K562 (cell line): ENCODE data around the gene ACTN1. TPM values are rescaled to one million over a fixed set of nuclear protein-coding genes. Genes with fewer than 3 reads are reported as not detected.

Experiments
- CHD7 ChIP-seq: fragments of 200-600 bp; sonication (generic); IDR thresholded peaks from one replicate; pipeline ENCODE4 v1.6.1; 2012; ENCODE audit warnings: mild to moderate bottlenecking, low read depth, low read length, inconsistent platforms
- ZKSCAN1 ChIP-seq: fragments of 150-350 bp; IDR thresholded peaks from 2 replicates; pipeline ENCODE4 v1.6.1; 2016; ENCODE audit warnings: low read depth, low read length
- ZNF175 ChIP-seq: fragments of 200-800 bp; sonication (Bioruptor generic); IDR thresholded peaks from 2 replicates; pipeline ENCODE4 v1.6.1; 2016; ENCODE audit warnings: low read depth, mild to moderate bottlenecking, missing genetic modification characterization, missing compliant biosample characterization
- ZNF655 ChIP-seq: fragments of 250-450 bp; sonication (Bioruptor Pico); IDR thresholded peaks from 2 replicates; pipeline ENCODE4 v1.5.0; 2021
- polyA plus RNA-seq, 8 experiments: library from polyadenylated mRNA; depleted of rRNA in 4 of 8; stranded (reverse) in 5 of 8; unstranded in 3 of 8; fragments of >200 nt; fragmentation: Nextera tagmentation in 2 of 8; fragmentation: Illumina TruSeq in 1 of 8; extraction: Ambion mirVana in 2 of 8; extraction: Trizol in 1 of 8; gene quantifications; 2 replicates each; pipeline versions ENCODE4 v1.2.1 to v1.2.3, GENCODE V29; 2011 to 2014; ENCODE audit warnings: inconsistent platforms in 1 of 8, missing spikeins in 1 of 8
- total RNA-seq, 7 experiments: library from RNA; depleted of rRNA in 6 of 7; stranded (reverse); fragments of >200 nt in 6 of 7; fragmentation: Illumina TruSeq in 2 of 7; extraction: Trizol in 2 of 7; gene quantifications; 2 replicates each; pipeline versions ENCODE4 v1.2.1 to v1.2.3, GENCODE V29; 2011 to 2021; ENCODE audit warnings: low replicate concordance in 1 of 7

Gene ACTN1
- total and polyA plus RNA-seq, 9 of the 15 experiments (the other 6 are each of a cell fraction or from before 2014, with no cell fraction given): 2.2 to 67.7 (median 34.5) TPM

DNA sequence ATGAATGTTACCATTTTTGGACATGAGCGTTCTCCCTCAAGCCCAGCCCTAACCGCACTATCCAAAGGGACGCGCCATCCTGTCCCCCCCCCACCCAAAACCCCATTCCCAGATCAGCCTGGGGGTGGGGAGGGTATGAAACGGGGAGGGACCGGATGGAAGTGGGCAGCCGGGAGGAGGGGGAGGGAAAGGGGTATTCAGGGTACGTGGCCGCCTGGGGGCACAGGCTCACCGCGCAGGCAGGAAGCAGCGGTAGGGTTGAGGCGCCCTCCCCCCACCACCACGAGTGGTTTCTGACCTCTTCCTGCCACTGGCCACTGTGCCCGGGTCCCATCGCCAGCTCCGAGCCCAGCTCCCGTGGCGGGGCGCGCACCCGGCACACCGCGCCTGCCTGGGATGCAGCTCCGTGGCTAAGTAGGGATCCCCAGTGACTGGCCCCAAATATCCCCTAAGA is 1.4 kb downstream of the ACTN1 start (continued):
- TF ChIP-seq CHD7: no peak
- no peak for TF ChIP-seq ZKSCAN1
- no peak for TF ChIP-seq ZNF655 (CRISPR knock-in tag)
- TF ChIP-seq ZNF175 (CRISPR knock-in tag): no peak
- TF ChIP-seq, all 486 proteins: peak for 5
